T-helper 2 cell treated with Interferon-gamma antibody and Interleukin-4, amounts not matched to agents 5 μg/mL and 100 μg/mL, for 36 hours (primary cell): ENCODE measurements around the gene KIAA0408.

Source experiments
- DNase-seq: peaks from one replicate; pipeline ENCODE4 v3.0.0; 2021; ENCODE audit warnings: low spot score
- H3K27ac Mint-ChIP-seq: one replicate; pipeline ENCODE4 v1.8.0; 2021; ENCODE audit warnings: mild to moderate bottlenecking, mixed read lengths
- H3K27me3 Mint-ChIP-seq: one replicate; pipeline ENCODE4 v1.8.0; 2021; ENCODE audit warnings: low read depth, mixed read lengths
- H3K36me3 Mint-ChIP-seq: one replicate; pipeline ENCODE4 v1.8.0; 2021; ENCODE audit warnings: low read depth, mixed read lengths
- H3K4me1 Mint-ChIP-seq: one replicate; pipeline ENCODE4 v1.8.0; 2021; ENCODE audit warnings: low read depth, mixed read lengths
- H3K4me3 Mint-ChIP-seq: one replicate; pipeline ENCODE4 v1.8.0; 2022; ENCODE audit warnings: mild to moderate bottlenecking, moderate library complexity, mixed read lengths
- H3K9me3 Mint-ChIP-seq: one replicate; pipeline ENCODE4 v1.8.0; 2021; ENCODE audit warnings: mixed read lengths

Gene KIAA0408

GRCh38 chr6:127475823-127476176, 16.6 kb upstream of the KIAA0408 start:
- H3K9me3 Mint-ChIP-seq = no peaks in the 10 kb centered on the region
- H3K27ac Mint-ChIP-seq = no peak overlapping the region
- DNase-seq = no peak
- H3K36me3 Mint-ChIP-seq = peaks cover 38% of the 10 kb centered on the region
- H3K27me3 Mint-ChIP-seq = no peaks in the 10 kb centered on the region
- H3K4me3 Mint-ChIP-seq = no peak overlapping the region
- H3K4me1 Mint-ChIP-seq = peaks cover 4% of the 10 kb centered on the region

GRCh38 chr6:127475135-127475822, 16.1 kb upstream of the KIAA0408 start:
- no peak for DNase-seq
- no peak overlapping the region for H3K4me3 Mint-ChIP-seq

GRCh38 chr6:127471379-127472255, 12.4 kb upstream of the KIAA0408 start:
- Mint-ChIP-seq H3K27ac (peak overlapping the region; percentile 16), H3K36me3 (peaks cover 24% of the 10 kb centered on the region), H3K4me1 (peaks cover 4% of the 10 kb centered on the region), H3K4me3 (no peak overlapping the region), H3K9me3 (no peaks in the 10 kb centered on the region), H3K27me3 (no peaks in the 10 kb centered on the region)
- no peak for DNase-seq

More at GRCh38 chr6:127475135-127475822, 16.1 kb upstream of the KIAA0408 start:
- Mint-ChIP-seq H3K9me3 (no peaks in the 10 kb centered on the region), H3K4me1 (peaks cover 4% of the 10 kb centered on the region), H3K27ac (no peak overlapping the region), H3K27me3 (no peaks in the 10 kb centered on the region), H3K36me3 (peaks cover 34% of the 10 kb centered on the region)

- DNase-seq = no peak
- H3K27me3 Mint-ChIP-seq = no peaks in the 10 kb centered on the region
- H3K27ac Mint-ChIP-seq = no peak overlapping the region
- H3K4me1 Mint-ChIP-seq = peaks cover 7% of the 10 kb centered on the region
- no peak overlapping the region for H3K4me3 Mint-ChIP-seq
- peaks cover 13% of the 10 kb centered on the region for H3K36me3 Mint-ChIP-seq
- H3K9me3 Mint-ChIP-seq = no peaks in the 10 kb centered on the region
These were observed 9.7 kb upstream of the KIAA0408 start for GRCh38 chr6:127468936-127469335.

- no peak overlapping the region for H3K27ac Mint-ChIP-seq
- H3K4me3 Mint-ChIP-seq = no peak overlapping the region
- H3K9me3 Mint-ChIP-seq = no peaks in the 10 kb centered on the region
- DNase-seq = no peak
- H3K4me1 Mint-ChIP-seq = peaks cover 4% of the 10 kb centered on the region
- no peaks in the 10 kb centered on the region for H3K27me3 Mint-ChIP-seq
- peaks cover 8% of the 10 kb centered on the region for H3K36me3 Mint-ChIP-seq
These were observed 7.2 kb upstream of the KIAA0408 start for GRCh38 chr6:127466416-127466815.

- Mint-ChIP-seq H3K27ac (no peak overlapping the region), H3K4me1 (peaks cover 18% of the 10 kb centered on the region), H3K9me3 (no peaks in the 10 kb centered on the region), H3K27me3 (no peaks in the 10 kb centered on the region), H3K4me3 (no peak overlapping the region), H3K36me3 (peaks cover 5% of the 10 kb centered on the region)
- peak; percentile 33 for DNase-seq
These were observed 5.8 kb upstream of the KIAA0408 start for GRCh38 chr6:127464881-127465459.

GRCh38 chr6:127464161-127464880, 5.1 kb upstream of the KIAA0408 start:
- Mint-ChIP-seq H3K27me3 (no peaks in the 10 kb centered on the region), H3K9me3 (no peaks in the 10 kb centered on the region), H3K4me3 (no peak overlapping the region), H3K4me1 (peaks cover 24% of the 10 kb centered on the region), H3K27ac (peak overlapping the region; percentile 27), H3K36me3 (peaks cover 3% of the 10 kb centered on the region)
- no peak for DNase-seq

GRCh38 chr6:127463056-127463455, 3.9 kb upstream of the KIAA0408 start:
- H3K36me3 Mint-ChIP-seq = peaks cover 3% of the 10 kb centered on the region
- H3K9me3 Mint-ChIP-seq = no peaks in the 10 kb centered on the region
- H3K27ac Mint-ChIP-seq = no peak overlapping the region
- H3K27me3 Mint-ChIP-seq = no peaks in the 10 kb centered on the region
- H3K4me1 Mint-ChIP-seq = peaks cover 29% of the 10 kb centered on the region
- DNase-seq = no peak
- no peak overlapping the region for H3K4me3 Mint-ChIP-seq

- no peak overlapping the region for H3K4me3 Mint-ChIP-seq
- H3K27me3 Mint-ChIP-seq = no peaks in the 10 kb centered on the region
- no peak for DNase-seq
- H3K27ac Mint-ChIP-seq = no peak overlapping the region
- H3K9me3 Mint-ChIP-seq = no peaks in the 10 kb centered on the region
- peaks cover 3% of the 10 kb centered on the region for H3K36me3 Mint-ChIP-seq
- peaks cover 31% of the 10 kb centered on the region for H3K4me1 Mint-ChIP-seq
These were observed 3.2 kb upstream of the KIAA0408 start for GRCh38 chr6:127462376-127462775.

- H3K4me1 Mint-ChIP-seq = peaks cover 43% of the 10 kb centered on the region
- peak; percentile 17 for DNase-seq
These were observed 1.3 kb upstream of the KIAA0408 start for GRCh38 chr6:127460465-127460864.

GRCh38 chr6:127458817-127459216, 372 bp downstream of the KIAA0408 start:
- DNase-seq = no peak
- peaks cover 42% of the 10 kb centered on the region for H3K4me1 Mint-ChIP-seq

More at GRCh38 chr6:127460465-127460864, 1.3 kb upstream of the KIAA0408 start:
- H3K36me3 Mint-ChIP-seq = peaks cover 5% of the 10 kb centered on the region
- H3K27me3 Mint-ChIP-seq = peaks cover 2% of the 10 kb centered on the region
- H3K9me3 Mint-ChIP-seq = no peaks in the 10 kb centered on the region
- peak overlapping the region; percentile 69 for H3K27ac Mint-ChIP-seq
- H3K4me3 Mint-ChIP-seq = peak overlapping the region; percentile 48

GRCh38 chr6:127458222-127458621, 967 bp downstream of the KIAA0408 start:
- no peaks in the 10 kb centered on the region for H3K9me3 Mint-ChIP-seq
- peaks cover 42% of the 10 kb centered on the region for H3K4me1 Mint-ChIP-seq
- no peak overlapping the region for H3K4me3 Mint-ChIP-seq
- H3K36me3 Mint-ChIP-seq = peaks cover 1% of the 10 kb centered on the region
- H3K27ac Mint-ChIP-seq = no peak overlapping the region
- DNase-seq = no peak
- H3K27me3 Mint-ChIP-seq = peaks cover 2% of the 10 kb centered on the region

More at GRCh38 chr6:127458817-127459216, 372 bp downstream of the KIAA0408 start:
- peaks cover 1% of the 10 kb centered on the region for H3K36me3 Mint-ChIP-seq
- peaks cover 2% of the 10 kb centered on the region for H3K27me3 Mint-ChIP-seq
- H3K9me3 Mint-ChIP-seq = no peaks in the 10 kb centered on the region
- H3K27ac Mint-ChIP-seq = no peak overlapping the region
- H3K4me3 Mint-ChIP-seq = no peak overlapping the region

GRCh38 chr6:127457456-127458064, 1.6 kb downstream of the KIAA0408 start:
- no peaks in the 10 kb centered on the region for H3K9me3 Mint-ChIP-seq
- H3K27me3 Mint-ChIP-seq = peaks cover 2% of the 10 kb centered on the region
- no peak overlapping the region for H3K27ac Mint-ChIP-seq
- H3K4me1 Mint-ChIP-seq = peaks cover 42% of the 10 kb centered on the region
- H3K4me3 Mint-ChIP-seq = no peak overlapping the region
- DNase-seq = no peak
- H3K36me3 Mint-ChIP-seq = peaks cover 1% of the 10 kb centered on the region
